Stomach (tissue), 4 donors: Measurements from ENCODE around the gene CRTC3.
"Not testable (repeated sequence)": the region's sequence is repeated elsewhere in the genome, so short reads cannot be mapped to it uniquely, and the experiment has no call there.

Source experiments
- EP300 ChIP-seq: sonication (generic); formaldehyde crosslinking; IDR thresholded peaks from one replicate; pipeline ENCODE4 v1.6.1; 2017; ENCODE audit warnings: antibody characterized with exemption
- POLR2A ChIP-seq, 4 donors: fragments of 450-650 bp; IDR thresholded peaks; one replicate each; pipeline ENCODE4 v1.6.1; 2016; ENCODE audit warnings: antibody characterized with exemption in 4 of 4, control low read depth in 2 of 4, mild to moderate bottlenecking in 1 of 4, moderate library complexity in 1 of 4
- POLR2AphosphoS5 ChIP-seq, 3 donors: sonication (generic); formaldehyde crosslinking; IDR thresholded peaks; one replicate each; pipeline ENCODE4 v1.6.1; 2016; ENCODE audit warnings: antibody characterized with exemption in 3 of 3
- TF ChIP-seq, protein P1 (sequence below), 7 experiments: fragments of 450-650 bp in 4 of 7; fragments of 200-600 bp in 3 of 7; sonication (generic) in 3 of 7; IDR thresholded peaks; one replicate each; pipeline ENCODE4 v1.5.1; 2016 to 2019; ENCODE audit warnings: antibody characterized with exemption in 7 of 7, control low read depth in 2 of 7, mild to moderate bottlenecking in 1 of 7

GRCh38 chr15:90689326-90689961, 159.7 kb downstream of the CRTC3 start:
- TF ChIP-seq POLR2A (IDR thresholded peaks at IDR 0.05); POLR2AphosphoS5 (IDR thresholded peaks at IDR 0.05); EP300: not testable (repeated sequence)
- TF ChIP-seq, protein P1, sequence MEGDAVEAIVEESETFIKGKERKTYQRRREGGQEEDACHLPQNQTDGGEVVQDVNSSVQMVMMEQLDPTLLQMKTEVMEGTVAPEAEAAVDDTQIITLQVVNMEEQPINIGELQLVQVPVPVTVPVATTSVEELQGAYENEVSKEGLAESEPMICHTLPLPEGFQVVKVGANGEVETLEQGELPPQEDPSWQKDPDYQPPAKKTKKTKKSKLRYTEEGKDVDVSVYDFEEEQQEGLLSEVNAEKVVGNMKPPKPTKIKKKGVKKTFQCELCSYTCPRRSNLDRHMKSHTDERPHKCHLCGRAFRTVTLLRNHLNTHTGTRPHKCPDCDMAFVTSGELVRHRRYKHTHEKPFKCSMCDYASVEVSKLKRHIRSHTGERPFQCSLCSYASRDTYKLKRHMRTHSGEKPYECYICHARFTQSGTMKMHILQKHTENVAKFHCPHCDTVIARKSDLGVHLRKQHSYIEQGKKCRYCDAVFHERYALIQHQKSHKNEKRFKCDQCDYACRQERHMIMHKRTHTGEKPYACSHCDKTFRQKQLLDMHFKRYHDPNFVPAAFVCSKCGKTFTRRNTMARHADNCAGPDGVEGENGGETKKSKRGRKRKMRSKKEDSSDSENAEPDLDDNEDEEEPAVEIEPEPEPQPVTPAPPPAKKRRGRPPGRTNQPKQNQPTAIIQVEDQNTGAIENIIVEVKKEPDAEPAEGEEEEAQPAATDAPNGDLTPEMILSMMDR (IDR thresholded peaks at IDR 0.05): not testable (repeated sequence)
